Measurements from ENCODE around the gene KRT2. TPM values are rescaled to one million over a fixed set of nuclear protein-coding genes. Genes with fewer than 3 reads are reported as not detected.

KRT2 gene
- total RNA-seq, 6 experiments from 2014 or later = not detected

GRCh38 chr12:52634266-52635056 lies 17.6 kb downstream of the KRT2 start:
- no peak for DNase-seq
- no peaks in the 10 kb centered on the region for H3K4me1 Mint-ChIP-seq (ENCODE audit: low read depth)
- no peaks in the 10 kb centered on the region for H3K36me3 Mint-ChIP-seq (ENCODE audit: low read depth)
- H3K27me3 Mint-ChIP-seq (ENCODE audit: insufficient read depth) = peaks cover 39% of the 10 kb centered on the region
- no peak overlapping the region for H3K4me3 Mint-ChIP-seq
- no peaks in the 10 kb centered on the region for H3K9me3 Mint-ChIP-seq
- no peak for TF ChIP-seq CTCF (IDR thresholded peaks at IDR 0.05)
- H3K27ac Mint-ChIP-seq = no peak overlapping the region

- DNase-seq = no peak
- Mint-ChIP-seq H3K4me1 (ENCODE audit: low read depth) (no peaks in the 10 kb centered on the region), H3K36me3 (ENCODE audit: low read depth) (no peaks in the 10 kb centered on the region), H3K9me3 (no peaks in the 10 kb centered on the region), H3K27ac (no peak overlapping the region), H3K4me3 (no peak overlapping the region), H3K27me3 (ENCODE audit: insufficient read depth) (peaks cover 44% of the 10 kb centered on the region)
- no peak for TF ChIP-seq CTCF (IDR thresholded peaks at IDR 0.05)
These were observed 18.6 kb downstream of the KRT2 start for GRCh38 chr12:52633383-52633782.

- no peak for DNase-seq
- H3K27ac Mint-ChIP-seq = no peak overlapping the region
- H3K36me3 Mint-ChIP-seq (ENCODE audit: low read depth) = no peaks in the 10 kb centered on the region
- TF ChIP-seq CTCF (IDR thresholded peaks at IDR 0.05) = no peak
- H3K9me3 Mint-ChIP-seq = no peaks in the 10 kb centered on the region
- H3K4me3 Mint-ChIP-seq = no peak overlapping the region
- no peaks in the 10 kb centered on the region for H3K4me1 Mint-ChIP-seq (ENCODE audit: low read depth)
- H3K27me3 Mint-ChIP-seq (ENCODE audit: insufficient read depth) = peaks cover 44% of the 10 kb centered on the region
These were observed 19.4 kb downstream of the KRT2 start for GRCh38 chr12:52632656-52633055.

- H3K27me3 Mint-ChIP-seq (ENCODE audit: insufficient read depth) = peaks cover 42% of the 10 kb centered on the region
These were observed 20.1 kb downstream of the KRT2 start for GRCh38 chr12:52631676-52632459.

GRCh38 chr12:52631264-52631663 lies 20.7 kb downstream of the KRT2 start:
- no peak overlapping the region for H3K4me3 Mint-ChIP-seq
- no peak overlapping the region for H3K27ac Mint-ChIP-seq
- peaks cover 41% of the 10 kb centered on the region for H3K27me3 Mint-ChIP-seq (ENCODE audit: insufficient read depth)
- no peak for DNase-seq
- no peaks in the 10 kb centered on the region for H3K9me3 Mint-ChIP-seq
- H3K4me1 Mint-ChIP-seq (ENCODE audit: low read depth) = no peaks in the 10 kb centered on the region
- H3K36me3 Mint-ChIP-seq (ENCODE audit: low read depth) = no peaks in the 10 kb centered on the region
- TF ChIP-seq CTCF (IDR thresholded peaks at IDR 0.05) = no peak

More at GRCh38 chr12:52631676-52632459, 20.1 kb downstream of the KRT2 start:
- Mint-ChIP-seq H3K9me3 (no peaks in the 10 kb centered on the region), H3K27ac (no peak overlapping the region), H3K36me3 (ENCODE audit: low read depth) (no peaks in the 10 kb centered on the region), H3K4me1 (ENCODE audit: low read depth) (no peaks in the 10 kb centered on the region), H3K4me3 (no peak overlapping the region)
- no peak for DNase-seq
- TF ChIP-seq CTCF (IDR thresholded peaks at IDR 0.05) = no peak
